Motor neuron (in vitro differentiated cells): Measurements from ENCODE around the gene SEC14L1. TPM values are rescaled to one million over a fixed set of nuclear protein-coding genes. Genes with fewer than 3 reads are reported as not detected.

Experiments
- ATAC-seq, 8 experiments: fragments of 200-7000 bp; cut with Tn5 transposase; replicated peaks in 6 of 8; 2 replicates each; pipeline ENCODE4 v1.8.0; 2021; ENCODE audit warnings: mild to moderate bottlenecking in 8 of 8, moderate library complexity in 8 of 8
- H3K27ac ChIP-seq, 2 donors: fragments of 250-450 bp; sonication (Bioruptor Pico); 2 replicates each; pipeline ENCODE4 v1.9.0; 2021; ENCODE audit warnings: antibody characterized with exemption in 2 of 2, mild to moderate bottlenecking in 2 of 2, moderate library complexity in 1 of 2
- H3K4me1 ChIP-seq, 2 donors: fragments of 250-450 bp; sonication (Bioruptor Pico); replicated peaks in 1 of 2; 2 replicates each; pipeline ENCODE4 v1.6.1; 2021; ENCODE audit warnings: antibody characterized with exemption in 2 of 2, mild to moderate bottlenecking in 2 of 2, moderate library complexity in 1 of 2
- H3K4me3 ChIP-seq, 5 donors: fragments of 250-450 bp; sonication (Bioruptor Pico); 2 replicates each; pipeline ENCODE4 v1.9.0; 2021; ENCODE audit warnings: antibody characterized with exemption in 5 of 5, mild to moderate bottlenecking in 5 of 5, moderate library complexity in 4 of 5
- WGBS, 10 experiments: fragments of 450-650 bp; shearing (Covaris generic); methylation state at CpG; one replicate each; pipeline ENCODE4 v1.0.0; 2022; 5-methylcytosine and 5-hydroxymethylcytosine counted together
- in situ Hi-C, 9 experiments: fragments of 400-800 bp; cut with MboI; loops; one replicate each; pipeline ENCODE4 v1.15.0; 2021; ENCODE audit warnings: low sequenced_read_pairs in 9 of 9, low pct_unique_long_range_greater_than_20kb in 2 of 9; ENCODE audit not compliant: unreplicated experiment in 9 of 9
- total RNA-seq, 8 experiments: library from RNA; unstranded; fragments of 300-600 nt; gene quantifications; 2 replicates each; pipeline versions ENCODE4 v1.2.3 to v1.2.4, GENCODE V29; 2022

SEC14L1 gene
- total RNA-seq, 8 experiments from 2014 or later, result 21.1 to 39.3 (median 32.4) TPM

DNA sequence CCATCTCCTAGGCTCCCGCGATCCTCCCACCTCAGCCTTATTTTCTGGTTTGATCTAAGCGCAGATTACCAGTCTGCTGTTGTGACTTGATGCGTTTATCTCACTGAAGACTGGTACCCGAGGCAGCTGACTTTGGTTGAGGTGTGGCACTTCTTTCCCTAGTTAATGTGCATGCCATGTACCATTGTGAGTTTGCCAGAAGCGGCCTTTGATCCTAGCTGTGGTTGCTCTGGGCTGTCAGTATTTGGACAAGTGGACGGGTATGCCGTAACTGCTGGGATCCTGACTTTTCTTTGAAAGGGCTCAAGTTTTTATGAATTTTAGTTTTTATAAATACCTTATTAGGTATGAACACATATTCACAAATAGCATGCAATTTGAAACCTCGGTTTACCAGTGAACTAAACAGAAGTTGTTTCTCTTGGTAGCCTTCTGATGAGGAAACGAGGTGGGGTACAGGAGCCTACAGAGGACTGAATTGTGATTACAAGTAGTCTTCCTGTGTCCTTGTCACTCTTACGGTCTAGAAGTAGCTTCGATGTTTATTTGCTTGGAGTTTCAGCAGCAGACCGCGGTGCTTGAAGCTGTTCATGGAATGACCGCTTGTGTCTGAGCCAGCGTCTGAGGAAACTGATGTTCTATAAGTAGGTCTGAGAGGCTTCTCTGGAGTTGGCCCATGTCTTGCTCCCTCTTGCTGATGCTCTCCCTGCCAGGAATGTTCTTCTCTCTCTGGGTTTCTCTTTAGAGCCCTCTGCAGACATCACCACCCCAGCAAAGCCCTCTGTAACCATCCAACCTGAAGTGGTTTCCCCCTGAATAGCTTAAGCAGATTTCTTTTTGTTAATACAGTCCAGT is 40.0 kb downstream of the SEC14L1 start:
- peaks cover 9 to 13% of the 10 kb centered on the region in 2 donors for H3K4me1 ChIP-seq
- no peak overlapping the region for H3K27ac ChIP-seq
- no peak overlapping the region for H3K4me3 ChIP-seq
- no peak for ATAC-seq
- in situ Hi-C loops, result no loop called here
- 86 to 100% (median 98%) methylated on average over 1 to 15 of the region's 16 CpGs; no CpG with 5 or more reads in 1 of the 10 experiments for WGBS, 10 experiments

DNA sequence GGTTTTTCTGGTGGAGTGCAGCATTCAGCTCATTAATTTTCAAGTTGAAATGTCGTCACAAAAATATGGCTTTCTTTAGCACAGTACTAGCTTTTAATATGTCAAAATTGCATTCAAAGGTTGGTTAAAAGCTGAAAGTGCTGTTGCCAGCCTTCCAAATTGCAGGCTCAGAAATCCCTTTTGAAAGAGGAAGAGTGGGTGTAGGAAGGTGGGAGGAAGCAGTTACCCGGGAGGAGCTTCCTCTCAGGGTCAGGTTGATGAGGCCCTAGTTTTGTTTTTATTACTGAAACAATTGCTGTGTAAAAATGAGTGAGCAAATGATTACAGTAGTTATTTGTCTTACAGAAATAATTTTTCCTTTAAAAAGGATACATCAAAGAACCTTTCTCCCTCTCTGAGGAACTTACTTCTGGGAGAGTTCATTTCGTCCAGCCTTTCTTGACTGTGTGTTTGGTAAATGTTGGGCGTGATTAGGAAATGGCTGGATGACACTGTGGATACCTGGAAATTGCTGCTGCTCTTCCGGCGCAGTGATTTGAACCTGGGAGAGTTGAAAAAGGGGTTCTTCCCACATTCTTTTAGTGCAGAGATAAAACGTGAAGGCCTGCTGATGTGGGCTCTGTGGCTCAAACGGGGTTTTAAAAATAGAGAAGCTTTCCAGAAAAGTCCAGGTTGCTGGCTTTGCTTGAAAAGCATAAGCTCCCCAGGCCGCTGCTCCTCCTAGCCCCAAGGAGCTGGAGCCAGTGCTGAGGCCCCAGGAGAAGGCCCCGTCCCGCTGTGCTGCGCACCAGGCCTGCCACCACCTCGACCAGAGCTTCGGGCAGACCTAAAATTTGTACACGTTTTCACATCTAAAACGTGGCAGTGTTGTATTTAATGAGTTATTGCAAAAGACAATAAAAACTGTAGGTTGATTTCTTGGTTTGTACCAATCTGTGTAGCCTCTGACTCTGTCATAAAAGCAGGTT is 41.7 kb downstream of the SEC14L1 start:
- in situ Hi-C loops, result no loop called here
- H3K27ac ChIP-seq, result no peak overlapping the region
- ATAC-seq, result no peak

DNA sequence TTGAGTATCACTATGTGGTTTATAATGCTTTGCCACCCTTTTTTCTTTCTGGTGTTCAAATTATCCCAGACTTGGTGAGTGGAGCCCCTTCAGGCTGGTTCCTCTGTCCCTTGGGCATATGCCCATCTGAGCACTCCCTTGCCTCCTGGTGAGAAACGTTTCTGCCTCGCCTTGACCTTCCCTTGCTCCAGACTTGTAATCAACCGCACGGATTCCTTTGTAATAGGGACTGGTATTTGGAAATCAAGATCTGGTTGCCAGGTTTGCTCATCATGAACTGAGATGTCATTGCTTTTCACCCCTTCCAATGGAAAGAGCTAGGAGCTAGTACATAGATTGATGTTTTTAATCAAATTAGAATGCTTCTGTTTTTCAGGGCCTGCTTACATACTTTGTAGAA is 43.7 kb downstream of the SEC14L1 start:
- ATAC-seq, result peak in 2 of 8 experiments; percentile 21
- in situ Hi-C loops, result no loop called here
- 13 to 100% (median 79%) methylated on average over 1 to 4 of the region's 4 CpGs; no CpG with 5 or more reads in 5 of the 10 experiments for WGBS, 10 experiments

More for the DNA sequence above, 41.7 kb downstream of the SEC14L1 start:
- Histone ChIP-seq H3K4me1 (peaks cover 9 to 18% of the 10 kb centered on the region in 2 donors), H3K4me3 (no peak overlapping the region)
- WGBS, 10 experiments, result 64 to 100% (median 80%) methylated on average over 1 to 11 of the region's 16 CpGs

DNA sequence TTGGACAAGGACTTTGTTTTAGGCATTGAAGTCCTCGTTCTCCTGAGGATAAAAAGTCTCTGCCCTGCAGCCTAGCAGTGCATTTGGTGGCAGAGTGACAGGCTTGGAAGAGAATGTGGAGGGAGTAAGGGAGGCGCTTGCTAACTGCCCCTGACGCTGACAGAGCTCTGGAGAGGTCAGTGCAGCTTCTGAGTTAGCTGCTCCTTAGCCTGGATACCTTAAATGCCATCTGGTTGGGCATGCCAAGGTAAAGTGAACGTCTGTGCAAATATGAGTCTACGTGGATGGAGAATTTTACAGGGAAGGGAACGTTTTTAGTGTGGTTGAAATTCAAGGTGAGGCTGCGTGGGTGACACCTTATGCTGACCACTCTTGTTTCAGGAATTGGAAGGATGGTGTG is 44.4 kb downstream of the SEC14L1 start:
- in situ Hi-C loops, result no loop called here
- H3K4me1 ChIP-seq, result peaks cover 9 to 18% of the 10 kb centered on the region in 2 donors
- no peak overlapping the region for H3K4me3 ChIP-seq
- peak in 3 of 8 experiments; percentile 34 to 75 (median 43) for ATAC-seq
- WGBS, 10 experiments, result 31 to 100% (median 67%) methylated on average over 1 to 6 of the region's 7 CpGs; no CpG with 5 or more reads in 1 of the 10 experiments
- H3K27ac ChIP-seq, result no peak overlapping the region

More for the DNA sequence above, 43.7 kb downstream of the SEC14L1 start:
- Histone ChIP-seq H3K4me3 (no peak overlapping the region), H3K4me1 (peaks cover 9 to 18% of the 10 kb centered on the region in 2 donors), H3K27ac (no peak overlapping the region)

DNA sequence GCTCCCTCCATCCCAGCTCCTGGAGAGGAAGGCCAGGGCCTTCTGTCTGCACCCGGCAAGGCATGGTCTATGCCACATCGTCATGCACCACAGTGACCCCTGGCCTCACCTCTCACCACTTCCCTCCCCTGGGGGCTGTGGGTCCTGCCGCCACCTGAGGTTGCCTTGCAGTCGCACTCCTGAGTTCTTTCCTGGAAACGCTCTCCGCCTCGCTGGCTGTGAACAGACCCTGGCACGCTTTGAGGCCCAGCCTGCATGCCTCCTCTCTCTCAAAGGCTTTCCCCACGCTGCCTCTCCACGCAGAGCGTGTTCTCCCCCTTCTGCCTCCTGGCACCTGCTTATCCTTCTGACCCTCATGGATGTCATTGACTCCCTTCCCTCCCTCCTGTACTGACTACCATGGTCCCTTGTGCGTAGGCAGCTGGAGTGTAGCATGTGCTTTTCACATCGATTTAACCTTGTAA is 45.4 kb downstream of the SEC14L1 start:
- peaks cover 18 to 26% of the 10 kb centered on the region in 2 donors for H3K4me1 ChIP-seq
- in situ Hi-C loops, result no loop called here
- H3K4me3 ChIP-seq, result no peak overlapping the region
- H3K27ac ChIP-seq, result no peak overlapping the region
- WGBS, 10 experiments, result 60 to 100% (median 90%) methylated on average over 1 to 11 of the region's 13 CpGs; no CpG with 5 or more reads in 3 of the 10 experiments
- peak in 4 of 8 experiments; percentile 18 to 57 (median 26) for ATAC-seq

DNA sequence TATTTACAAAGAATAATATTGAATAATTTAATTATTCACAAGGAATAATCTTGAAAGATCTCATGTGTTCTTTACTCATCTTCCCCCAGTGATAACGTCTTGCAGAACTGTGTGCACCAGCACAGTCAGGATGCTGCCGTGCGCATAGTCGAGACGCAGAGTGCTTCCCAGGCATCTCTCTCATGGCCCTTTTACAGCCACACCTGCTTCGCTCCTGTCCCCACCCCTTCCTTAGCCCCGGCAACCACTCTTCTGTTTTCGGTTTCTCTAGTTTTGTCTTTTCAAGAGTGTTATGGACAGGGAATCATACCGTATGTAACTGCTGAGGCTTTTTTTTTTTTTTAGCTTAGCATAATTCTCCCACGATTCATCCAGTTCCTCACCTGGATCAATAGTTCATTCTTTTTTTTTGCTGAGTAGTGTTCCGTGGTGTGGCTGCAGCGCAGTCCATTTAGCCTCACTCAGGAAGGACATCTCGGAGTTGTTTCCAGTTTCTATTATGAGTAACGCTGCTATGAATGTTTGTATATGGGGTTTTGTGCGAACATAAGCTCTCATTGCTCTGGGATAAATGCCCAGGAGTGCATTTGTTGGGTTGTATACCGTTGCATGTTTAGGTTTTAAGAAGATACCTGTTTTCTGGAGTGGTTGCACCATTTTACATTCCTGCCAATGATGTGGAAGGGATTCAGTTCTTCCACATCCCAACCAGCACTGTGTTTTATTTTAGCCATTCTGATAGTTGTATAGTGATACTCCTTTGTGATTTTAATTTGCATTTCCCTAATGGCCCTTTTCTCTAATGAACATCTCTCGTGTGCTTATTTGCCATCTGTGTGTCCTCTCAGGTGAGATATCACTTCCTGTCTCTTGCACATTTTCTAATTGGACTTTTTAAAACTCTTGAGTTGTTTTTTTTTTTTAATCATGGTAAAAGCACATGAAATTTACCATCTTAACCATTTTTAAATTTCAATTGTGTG is 47.6 kb downstream of the SEC14L1 start:
- peaks cover 25 to 30% of the 10 kb centered on the region in 2 donors for H3K4me1 ChIP-seq
- in situ Hi-C loops, result no loop called here
- ATAC-seq, result no peak
- WGBS, 10 experiments, result 82 to 100% (median 92%) methylated on average over 1 to 14 of the region's 17 CpGs
- no peak overlapping the region for H3K4me3 ChIP-seq
- H3K27ac ChIP-seq, result no peak overlapping the region

DNA sequence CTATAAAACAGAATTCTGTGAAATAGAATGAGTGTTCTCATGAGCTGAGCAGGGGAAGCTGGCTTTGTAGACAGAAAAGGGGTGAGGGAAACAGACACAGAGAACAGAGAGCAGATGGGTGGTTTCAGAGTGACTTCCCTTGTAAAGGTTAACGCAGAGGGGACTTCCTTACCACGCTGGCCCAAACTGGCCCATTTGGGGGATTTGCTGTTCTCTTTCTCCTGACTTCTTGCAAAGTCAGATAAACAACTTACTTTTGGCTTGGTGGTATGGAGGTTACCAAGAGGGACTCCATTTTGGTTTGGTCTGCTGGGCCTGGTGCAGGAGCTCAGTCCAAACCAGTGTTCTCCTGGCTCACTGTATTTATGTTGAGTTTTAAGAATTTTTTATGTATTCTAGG is 48.4 kb downstream of the SEC14L1 start:
- no peak for ATAC-seq
- no peak overlapping the region for H3K4me3 ChIP-seq
- peaks cover 25 to 30% of the 10 kb centered on the region in 2 donors for H3K4me1 ChIP-seq
- H3K27ac ChIP-seq, result no peak overlapping the region
- WGBS, 10 experiments, result 67 to 100% (median 100%) methylated on average over 1 to 2 of the region's 2 CpGs; no CpG with 5 or more reads in 3 of the 10 experiments
- in situ Hi-C loops, result no loop called here

DNA sequence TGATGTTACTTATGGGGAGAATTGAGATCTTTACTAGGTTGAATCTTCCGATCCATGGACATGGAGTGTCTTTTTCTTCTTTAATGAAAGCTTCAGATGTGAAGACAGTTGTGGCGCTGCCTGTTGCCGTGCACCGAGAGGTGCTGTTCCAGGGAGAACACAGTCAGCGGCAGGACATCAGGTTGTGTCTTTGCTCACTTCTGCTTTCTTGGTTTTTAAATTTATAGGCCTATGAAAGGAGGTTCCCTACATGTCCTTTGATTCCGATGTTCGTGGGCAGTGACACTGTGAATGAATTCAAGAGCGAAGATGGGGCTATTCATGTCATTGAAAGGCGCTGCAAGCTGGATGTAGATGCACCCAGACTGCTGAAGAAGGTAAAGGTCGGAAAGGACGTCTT is 49.8 kb downstream of the SEC14L1 start:
- in situ Hi-C loops, result no loop called here
- 73 to 100% (median 96%) methylated on average over 2 to 6 of the region's 11 CpGs; no CpG with 5 or more reads in 3 of the 10 experiments for WGBS, 10 experiments
- Histone ChIP-seq H3K4me1 (peaks cover 16 to 17% of the 10 kb centered on the region in 2 donors), H3K27ac (no peak overlapping the region), H3K4me3 (no peak overlapping the region)
- ATAC-seq, result peak in 1 of 8 experiments; percentile 4

DNA sequence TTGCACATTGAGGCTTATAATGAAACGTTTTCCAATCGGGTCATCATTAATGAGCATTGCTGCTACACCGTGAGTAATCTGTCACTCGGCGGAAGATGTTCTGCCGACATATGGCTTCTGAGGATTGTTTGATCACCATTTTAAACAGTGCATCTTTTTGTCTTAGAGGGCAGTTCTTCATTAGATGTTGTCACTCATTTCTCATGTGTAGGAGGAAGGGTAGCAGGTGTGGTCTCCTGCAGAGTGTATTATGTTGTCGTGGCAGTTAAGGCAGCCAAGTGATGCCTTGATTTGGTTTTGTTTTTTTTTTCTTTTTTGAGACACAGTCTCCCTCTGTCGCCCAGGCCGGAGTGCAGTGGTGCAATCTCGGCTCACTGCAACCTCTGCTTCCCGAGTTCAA is 50.5 kb downstream of the SEC14L1 start:
- no peak overlapping the region for H3K4me3 ChIP-seq
- 20 to 100% (median 77%) methylated on average over 1 to 11 of the region's 11 CpGs; no CpG with 5 or more reads in 2 of the 10 experiments for WGBS, 10 experiments
- in situ Hi-C loops, result no loop called here
- H3K27ac ChIP-seq, result peak overlapping the region in 1 of 2 donors; percentile 58
- H3K4me1 ChIP-seq, result peaks cover 14 to 16% of the 10 kb centered on the region in 2 donors
- peak in 3 of 8 experiments; percentile 25 to 65 (median 53) for ATAC-seq

DNA sequence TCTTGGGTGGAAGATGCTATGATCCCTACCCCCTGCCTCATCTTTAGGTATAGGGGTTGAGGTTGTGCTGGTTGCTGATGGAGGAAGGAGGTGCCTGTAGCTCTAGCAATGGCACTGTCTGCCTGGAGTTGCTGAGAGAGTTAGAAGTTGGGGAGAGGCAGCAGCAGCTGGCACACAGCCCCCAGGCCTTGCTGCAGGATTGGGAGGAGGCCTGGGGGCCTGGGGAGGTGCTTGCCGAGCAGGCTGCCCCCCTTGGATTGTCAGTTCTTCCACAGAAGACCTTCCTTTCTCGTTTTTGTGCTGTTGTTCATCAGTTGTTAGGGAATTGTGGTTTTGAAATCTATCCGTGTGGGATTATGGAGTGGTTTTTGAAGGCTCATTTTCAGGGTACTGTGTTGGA is 52.9 kb downstream of the SEC14L1 start:
- H3K4me3 ChIP-seq, result no peak overlapping the region
- no peak overlapping the region for H3K27ac ChIP-seq
- ATAC-seq, result no peak
- in situ Hi-C loops, result no loop called here
- H3K4me1 ChIP-seq, result peaks cover 12 to 16% of the 10 kb centered on the region in 2 donors
- 25 to 100% (median 67%) methylated on average over 1 to 3 of the region's 3 CpGs; no CpG with 5 or more reads in 1 of the 10 experiments for WGBS, 10 experiments

DNA sequence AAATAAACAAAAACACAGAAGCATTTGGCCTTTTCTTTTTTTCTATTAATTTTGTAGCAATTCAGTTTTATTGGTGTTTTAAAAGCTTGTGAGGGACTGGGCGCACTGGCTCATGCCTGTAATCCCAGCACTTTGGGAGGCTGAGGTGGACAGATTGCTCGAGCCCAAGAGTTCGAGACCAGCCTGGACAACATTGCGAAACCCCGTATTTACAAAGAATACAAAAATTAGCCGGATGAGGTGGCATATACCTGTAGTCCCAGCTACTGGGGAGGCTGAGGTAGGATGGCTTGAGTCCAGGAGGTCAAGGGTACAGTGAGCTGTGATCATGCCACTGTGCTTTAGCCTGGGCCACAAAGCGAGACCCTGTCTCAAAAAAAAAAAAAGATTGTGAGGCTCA is 53.4 kb downstream of the SEC14L1 start:
- no peak overlapping the region for H3K27ac ChIP-seq
- WGBS, 10 experiments, result 89 to 100% (median 98%) methylated on average over 1 to 7 of the region's 7 CpGs; no CpG with 5 or more reads in 1 of the 10 experiments
- in situ Hi-C loops, result no loop called here

DNA sequence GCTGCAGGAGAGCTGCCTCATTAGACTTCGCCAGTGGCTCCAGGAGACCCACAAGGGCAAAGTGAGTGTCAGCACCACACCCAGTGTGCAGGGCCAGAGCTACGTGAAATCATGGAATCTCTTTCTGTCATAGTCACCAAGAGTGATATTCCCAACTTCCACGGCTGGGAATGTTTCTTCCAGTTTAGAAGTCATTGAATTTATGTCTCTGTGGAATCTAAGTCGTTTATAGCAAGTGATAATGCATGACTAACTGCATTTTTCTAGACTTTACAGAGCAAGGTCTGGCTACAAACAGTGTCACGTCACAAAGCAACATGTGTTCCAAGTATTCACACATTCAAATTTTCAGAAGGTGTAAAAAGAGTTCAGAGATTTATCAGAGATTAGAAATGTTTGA is 55.5 kb downstream of the SEC14L1 start:
- H3K27ac ChIP-seq, result no peak overlapping the region
- in situ Hi-C loops, result no loop called here
- H3K4me1 ChIP-seq, result peaks cover 3 to 6% of the 10 kb centered on the region in 2 donors
- H3K4me3 ChIP-seq, result no peak overlapping the region
- 50 to 100% (median 92%) methylated on average over 1 to 5 of the region's 5 CpGs; no CpG with 5 or more reads in 1 of the 10 experiments for WGBS, 10 experiments
- no peak for ATAC-seq

More for the DNA sequence above, 53.4 kb downstream of the SEC14L1 start:
- H3K4me3 ChIP-seq, result no peak overlapping the region
- no peak for ATAC-seq
- H3K4me1 ChIP-seq, result peaks cover 12 to 16% of the 10 kb centered on the region in 2 donors
